ENCODE data around the gene SLX4IP. TPM values are rescaled to one million over a fixed set of nuclear protein-coding genes. Genes with fewer than 3 reads are reported as not detected.

SLX4IP gene
- total and polyA plus RNA-seq, 10 donors, result 2.8 to 9.0 (median 5.1) TPM

GRCh38 chr20:10565191-10565921, 130.3 kb downstream of the SLX4IP start:
- intact Hi-C loops (cut with DNase I; ENCODE audit: low total_unique reads), result no loop called here
- peak overlapping the region in 7 of 8 donors; percentile 20 to 67 (median 49) for H3K27ac ChIP-seq
- H3K4me3 ChIP-seq, result no peak overlapping the region
- peaks cover 0 to 4% (median 0%) of the 10 kb centered on the region in 6 donors for H3K4me1 ChIP-seq
- H3K27me3 ChIP-seq (replicated peaks in 1 of 7), result no peaks in the 10 kb centered on the region
- WGBS, 5 donors, result 72 to 85% (median 79%) methylated on average over 6 of the region's 6 CpGs
- no peak for DNase-seq
- no peak for TF ChIP-seq CTCF (IDR thresholded peaks at IDR 0.05 in 8 of 11, conservative IDR thresholded peaks at IDR 0.05 in 3 of 11)
- no peak for TF ChIP-seq POLR2A (IDR thresholded peaks at IDR 0.05)
- TF ChIP-seq POLR2AphosphoS5 (IDR thresholded peaks at IDR 0.05), result no peak
- peaks cover 0 to 39% (median 0%) of the 10 kb centered on the region in 6 donors for H3K36me3 ChIP-seq
- no peaks in the 10 kb centered on the region for H3K9me3 ChIP-seq

GRCh38 chr20:10565922-10566897, 131.1 kb downstream of the SLX4IP start:
- no peak for DNase-seq
- Histone ChIP-seq H3K9me3 (no peaks in the 10 kb centered on the region), H3K36me3 (peaks cover 0 to 44% (median 0%) of the 10 kb centered on the region in 6 donors), H3K4me3 (no peak overlapping the region), H3K27ac (peak overlapping the region in 4 of 8 donors; percentile 15 to 49 (median 35)), H3K4me1 (peaks cover 0 to 4% (median 0%) of the 10 kb centered on the region in 6 donors), H3K27me3 (replicated peaks in 1 of 7) (no peaks in the 10 kb centered on the region)
- TF ChIP-seq POLR2A (IDR thresholded peaks at IDR 0.05) (no peak), POLR2AphosphoS5 (IDR thresholded peaks at IDR 0.05) (no peak), CTCF (IDR thresholded peaks at IDR 0.05 in 8 of 11, conservative IDR thresholded peaks at IDR 0.05 in 3 of 11) (no peak)
- intact Hi-C loops (cut with DNase I; ENCODE audit: low total_unique reads), result no loop called here
- 84 to 96% (median 93%) methylated on average over 7 to 8 of the region's 8 CpGs for WGBS, 5 donors

- peaks cover 0 to 34% (median 0%) of the 10 kb centered on the region in 6 donors for H3K36me3 ChIP-seq
- no peak for DNase-seq
- intact Hi-C loops (cut with DNase I; ENCODE audit: low total_unique reads), result no loop called here
- no peaks in the 10 kb centered on the region for H3K27me3 ChIP-seq (replicated peaks in 1 of 7)
- 80 to 94% (median 88%) methylated on average over 3 of the region's 3 CpGs for WGBS, 5 donors
- no peak overlapping the region for H3K4me3 ChIP-seq
- peaks cover 0 to 4% (median 0%) of the 10 kb centered on the region in 6 donors for H3K4me1 ChIP-seq
- no peak overlapping the region for H3K27ac ChIP-seq
- TF ChIP-seq POLR2A (IDR thresholded peaks at IDR 0.05) (no peak), CTCF (IDR thresholded peaks at IDR 0.05 in 8 of 11, conservative IDR thresholded peaks at IDR 0.05 in 3 of 11) (no peak), POLR2AphosphoS5 (IDR thresholded peaks at IDR 0.05) (no peak)
- H3K9me3 ChIP-seq, result no peaks in the 10 kb centered on the region
Observed at GRCh38 chr20:10568032-10568431, 132.9 kb downstream of the SLX4IP start.
